Measurements from ENCODE around the gene PDS5B.

PDS5B gene

GRCh38 chr13:32735859-32736258, 149.6 kb downstream of the PDS5B start:
- TF ChIP-seq CTCF (IDR thresholded peaks at IDR 0.05; ENCODE audit: low read depth, low read length): no peak
- no peak for DNase-seq (ENCODE audit: extremely low read depth, low read depth)

- no peak for DNase-seq (ENCODE audit: extremely low read depth, low read depth)
- no peak for TF ChIP-seq CTCF (IDR thresholded peaks at IDR 0.05; ENCODE audit: low read depth, low read length)
Measured at GRCh38 chr13:32736648-32737047, 150.4 kb downstream of the PDS5B start.

- TF ChIP-seq CTCF (IDR thresholded peaks at IDR 0.05; ENCODE audit: low read depth, low read length): no peak
- DNase-seq (ENCODE audit: extremely low read depth, low read depth): no peak
Measured at GRCh38 chr13:32737111-32737571, 150.9 kb downstream of the PDS5B start.

- no peak for TF ChIP-seq CTCF (IDR thresholded peaks at IDR 0.05; ENCODE audit: low read depth, low read length)
- DNase-seq (ENCODE audit: extremely low read depth, low read depth): no peak
Measured at GRCh38 chr13:32737679-32738078, 151.4 kb downstream of the PDS5B start.

- no peak for TF ChIP-seq CTCF (IDR thresholded peaks at IDR 0.05; ENCODE audit: low read depth, low read length)
- no peak for DNase-seq (ENCODE audit: extremely low read depth, low read depth)
Measured at GRCh38 chr13:32745509-32745908, 159.3 kb downstream of the PDS5B start.

GRCh38 chr13:32746474-32746873, 160.2 kb downstream of the PDS5B start:
- DNase-seq (ENCODE audit: extremely low read depth, low read depth): no peak
- no peak for TF ChIP-seq CTCF (IDR thresholded peaks at IDR 0.05; ENCODE audit: low read depth, low read length)

- DNase-seq (ENCODE audit: extremely low read depth, low read depth): no peak
- TF ChIP-seq CTCF (IDR thresholded peaks at IDR 0.05; ENCODE audit: low read depth, low read length): no peak
Measured at GRCh38 chr13:32748305-32748704, 162.1 kb downstream of the PDS5B start.
